Activated CD4-positive, alpha-beta T cell treated with anti-CD3 and anti-CD28 coated beads for 36 hours (primary cell): ENCODE data around the gene LCE3E. TPM values are rescaled to one million over a fixed set of nuclear protein-coding genes. Genes with fewer than 3 reads are reported as not detected.
A peak's percentile ranks its signal among the peaks of the same experiment; 100 is the strongest.

Experiments used
- ATAC-seq: fragments of 200-7000 bp; cut with Tn5 transposase; one replicate; pipeline ENCODE4 v1.10.0; 2021; ENCODE audit warnings: mild to moderate bottlenecking, moderate library complexity
- CTCF ChIA-PET: fragments of 350-600 bp; sonication (Branson Sonifier 250); formaldehyde crosslinking; loops from one replicate; lab custom pipeline; 2021; ENCODE audit warnings: antibody characterized with exemption; lab: Charles Lee
- POLR2A ChIA-PET: fragments of 350-600 bp; sonication (Branson Sonifier 250); formaldehyde crosslinking; loops from one replicate; lab custom pipeline; 2021; ENCODE audit warnings: antibody characterized with exemption, inconsistent platforms; lab: Charles Lee
- DNase-seq: peaks from one replicate; pipeline ENCODE4 v3.0.0-alpha.2; 2020
- H3K27ac Mint-ChIP-seq: one replicate; pipeline ENCODE4 v1.8.0; 2021; ENCODE audit warnings: mixed read lengths
- H3K27me3 Mint-ChIP-seq: one replicate; pipeline ENCODE4 v1.8.0; 2021; ENCODE audit warnings: mixed read lengths
- H3K36me3 Mint-ChIP-seq: one replicate; pipeline ENCODE4 v1.8.0; 2021; ENCODE audit warnings: low read depth, mixed read lengths
- H3K4me1 Mint-ChIP-seq: one replicate; pipeline ENCODE4 v1.8.0; 2021; ENCODE audit warnings: mixed read lengths
- H3K4me3 Mint-ChIP-seq: one replicate; pipeline ENCODE4 v1.8.0; 2021; ENCODE audit warnings: mild to moderate bottlenecking, moderate library complexity, mixed read lengths
- H3K9me3 Mint-ChIP-seq: one replicate; pipeline ENCODE4 v1.8.0; 2021; ENCODE audit warnings: low read depth, mixed read lengths
- intact Hi-C, 2 experiments: fragments of 100-400 bp; cut with DNase I in 1 of 2; cut with micrococcal nuclease in 1 of 2; formaldehyde crosslinking; loops; one replicate each; pipeline versions ENCODE4 v1.14.2 to v1.15.1; 2022 to 2024; cut with DNase I, micrococcal nuclease
- total RNA-seq, 2 experiments: library from RNA; stranded (reverse); gene quantifications; one replicate each; pipeline ENCODE4 v1.2.3, GENCODE V29; 2021

LCE3E gene
- total RNA-seq, 2 experiments from 2014 or later, result not detected

- ATAC-seq, result no peak
- no peaks in the 10 kb centered on the region for H3K36me3 Mint-ChIP-seq
- H3K4me3 Mint-ChIP-seq, result no peak overlapping the region
- peaks cover 2% of the 10 kb centered on the region for H3K9me3 Mint-ChIP-seq
- intact Hi-C loops, result no loop called here
- H3K27ac Mint-ChIP-seq, result no peak overlapping the region
- no peaks in the 10 kb centered on the region for H3K4me1 Mint-ChIP-seq
- H3K27me3 Mint-ChIP-seq, result peaks cover 13% of the 10 kb centered on the region
- ChIA-PET CTCF (no interaction called here), POLR2A (no interaction called here)
- DNase-seq, result no peak
These were observed 19.9 kb downstream of the LCE3E start for GRCh38 chr1:152546704-152547103.

GRCh38 chr1:152543820-152544219 is 22.8 kb downstream of the LCE3E start:
- H3K27me3 Mint-ChIP-seq, result peaks cover 18% of the 10 kb centered on the region
- H3K4me3 Mint-ChIP-seq, result no peak overlapping the region
- no peak overlapping the region for H3K27ac Mint-ChIP-seq
- CTCF ChIA-PET, result no interaction called here
- no peaks in the 10 kb centered on the region for H3K36me3 Mint-ChIP-seq
- POLR2A ChIA-PET, result no interaction called here
- H3K4me1 Mint-ChIP-seq, result no peaks in the 10 kb centered on the region
- ATAC-seq (no peak), DNase-seq (peak; percentile 22)
- peaks cover 2% of the 10 kb centered on the region for H3K9me3 Mint-ChIP-seq
- intact Hi-C loops, result no loop called here

- H3K27me3 Mint-ChIP-seq, result peaks cover 29% of the 10 kb centered on the region
- no peaks in the 10 kb centered on the region for H3K36me3 Mint-ChIP-seq
- H3K4me3 Mint-ChIP-seq, result no peak overlapping the region
- no peaks in the 10 kb centered on the region for H3K4me1 Mint-ChIP-seq
- intact Hi-C loops, result no loop called here
- H3K9me3 Mint-ChIP-seq, result no peaks in the 10 kb centered on the region
- ATAC-seq (no peak), DNase-seq (no peak)
- CTCF ChIA-PET, result no interaction called here
- POLR2A ChIA-PET, result no interaction called here
- H3K27ac Mint-ChIP-seq, result no peak overlapping the region
These were observed 26.7 kb downstream of the LCE3E start for GRCh38 chr1:152539901-152540300.

- Mint-ChIP-seq H3K27me3 (peaks cover 30% of the 10 kb centered on the region), H3K4me3 (no peak overlapping the region), H3K9me3 (no peaks in the 10 kb centered on the region), H3K36me3 (no peaks in the 10 kb centered on the region), H3K27ac (no peak overlapping the region), H3K4me1 (no peaks in the 10 kb centered on the region)
- CTCF ChIA-PET, result interaction anchor here (1.0 kb wide), 1 partner anchor 41 kb away, joined by 3 read pairs; no protein-coding TSS in a partner anchor
- intact Hi-C loops, result no loop called here
- DNase-seq (no peak), ATAC-seq (no peak)
- POLR2A ChIA-PET, result no interaction called here
These were observed 29.1 kb downstream of the LCE3E start for GRCh38 chr1:152537496-152537895.

GRCh38 chr1:152535774-152536173 is 30.8 kb downstream of the LCE3E start:
- Mint-ChIP-seq H3K9me3 (peaks cover 3% of the 10 kb centered on the region), H3K4me1 (no peaks in the 10 kb centered on the region), H3K4me3 (no peak overlapping the region), H3K27ac (no peak overlapping the region), H3K27me3 (peaks cover 34% of the 10 kb centered on the region), H3K36me3 (no peaks in the 10 kb centered on the region)
- ATAC-seq (no peak), DNase-seq (no peak)
- POLR2A ChIA-PET, result no interaction called here
- intact Hi-C loops, result no loop called here
- CTCF ChIA-PET, result interaction anchor here (0.7 kb wide), 1 partner anchor 23 kb away, joined by 3 read pairs; no protein-coding TSS in a partner anchor

- peaks cover 43% of the 10 kb centered on the region for H3K27me3 Mint-ChIP-seq
- CTCF ChIA-PET, result interaction anchor here (0.7 to 1.7 kb wide), 3 partner anchors 37 to 47 kb away, joined by 3 to 7 read pairs (median 6); no protein-coding TSS in a partner anchor
- intact Hi-C loops, result loop anchor here in 1 of 2 experiments (1.0 to 2.0 kb wide), 2 partner anchors 38 to 345 kb away; no protein-coding TSS in a partner anchor
- H3K9me3 Mint-ChIP-seq, result peaks cover 3% of the 10 kb centered on the region
- POLR2A ChIA-PET, result no interaction called here
- no peak overlapping the region for H3K4me3 Mint-ChIP-seq
- H3K4me1 Mint-ChIP-seq, result no peaks in the 10 kb centered on the region
- H3K36me3 Mint-ChIP-seq, result no peaks in the 10 kb centered on the region
- ATAC-seq (no peak), DNase-seq (peak; percentile 68)
- no peak overlapping the region for H3K27ac Mint-ChIP-seq
These were observed 33.1 kb downstream of the LCE3E start for GRCh38 chr1:152533327-152533938.

- ATAC-seq, result no peak
- DNase-seq, result no peak
- H3K36me3 Mint-ChIP-seq, result no peaks in the 10 kb centered on the region
- no peak overlapping the region for H3K27ac Mint-ChIP-seq
- POLR2A ChIA-PET, result no interaction called here
- intact Hi-C loops, result no loop called here
- CTCF ChIA-PET, result no interaction called here
- H3K4me3 Mint-ChIP-seq, result no peak overlapping the region
- H3K4me1 Mint-ChIP-seq, result no peaks in the 10 kb centered on the region
- H3K9me3 Mint-ChIP-seq, result peaks cover 2% of the 10 kb centered on the region
- H3K27me3 Mint-ChIP-seq, result peaks cover 21% of the 10 kb centered on the region
These were observed 41.4 kb downstream of the LCE3E start for GRCh38 chr1:152525080-152525641.

GRCh38 chr1:152520561-152521090 is 46.0 kb downstream of the LCE3E start:
- Mint-ChIP-seq H3K27ac (no peak overlapping the region), H3K9me3 (no peaks in the 10 kb centered on the region), H3K27me3 (peaks cover 19% of the 10 kb centered on the region), H3K4me3 (no peak overlapping the region), H3K36me3 (no peaks in the 10 kb centered on the region), H3K4me1 (peaks cover 3% of the 10 kb centered on the region)
- ChIA-PET POLR2A (no interaction called here), CTCF (no interaction called here)
- DNase-seq (no peak), ATAC-seq (no peak)
- intact Hi-C loops, result no loop called here

- H3K27me3 Mint-ChIP-seq, result peaks cover 22% of the 10 kb centered on the region
- POLR2A ChIA-PET, result no interaction called here
- intact Hi-C loops, result no loop called here
- ATAC-seq, result no peak
- H3K4me3 Mint-ChIP-seq, result no peak overlapping the region
- no peak overlapping the region for H3K27ac Mint-ChIP-seq
- DNase-seq, result no peak
- no peaks in the 10 kb centered on the region for H3K9me3 Mint-ChIP-seq
- H3K4me1 Mint-ChIP-seq, result peaks cover 6% of the 10 kb centered on the region
- CTCF ChIA-PET, result no interaction called here
- no peaks in the 10 kb centered on the region for H3K36me3 Mint-ChIP-seq
These were observed 46.7 kb downstream of the LCE3E start for GRCh38 chr1:152519851-152520250.

GRCh38 chr1:152517237-152517811 is 49.3 kb downstream of the LCE3E start:
- DNase-seq, result no peak
- Mint-ChIP-seq H3K27me3 (peaks cover 41% of the 10 kb centered on the region), H3K36me3 (no peaks in the 10 kb centered on the region), H3K9me3 (no peaks in the 10 kb centered on the region), H3K27ac (no peak overlapping the region), H3K4me3 (no peak overlapping the region), H3K4me1 (peaks cover 9% of the 10 kb centered on the region)
- intact Hi-C loops, result no loop called here
- no peak for ATAC-seq
- CTCF ChIA-PET, result no interaction called here
- POLR2A ChIA-PET, result no interaction called here

GRCh38 chr1:152516082-152516481 is 50.5 kb downstream of the LCE3E start:
- POLR2A ChIA-PET, result no interaction called here

More at GRCh38 chr1:152516082-152516481, 50.5 kb downstream of the LCE3E start:
- Mint-ChIP-seq H3K4me3 (no peak overlapping the region), H3K9me3 (no peaks in the 10 kb centered on the region), H3K36me3 (no peaks in the 10 kb centered on the region), H3K27me3 (peaks cover 49% of the 10 kb centered on the region), H3K4me1 (peaks cover 9% of the 10 kb centered on the region), H3K27ac (no peak overlapping the region)
- CTCF ChIA-PET, result interaction anchor here (1.0 kb wide), 1 partner anchor 16 kb away, joined by 4 read pairs; no protein-coding TSS in a partner anchor
- intact Hi-C loops, result no loop called here
- no peak for DNase-seq
- no peak for ATAC-seq
